Activated naive CD8-positive, alpha-beta T cell (primary cell): ENCODE results near the gene CLBA1.
A peak's percentile ranks its signal among the peaks of the same experiment; 100 is the strongest.

Experiments
- H3K27ac Mint-ChIP-seq: one replicate; pipeline ENCODE4 v1.8.0; 2021; ENCODE audit warnings: mixed read lengths
- H3K27me3 Mint-ChIP-seq: one replicate; pipeline ENCODE4 v1.8.0; 2021; ENCODE audit warnings: mixed read lengths
- H3K36me3 Mint-ChIP-seq: one replicate; pipeline ENCODE4 v1.8.0; 2021; ENCODE audit warnings: mixed read lengths
- H3K4me1 Mint-ChIP-seq: one replicate; pipeline ENCODE4 v1.8.0; 2021; ENCODE audit warnings: low read depth, mixed read lengths
- H3K4me3 Mint-ChIP-seq: one replicate; pipeline ENCODE4 v1.8.0; 2021; ENCODE audit warnings: mild to moderate bottlenecking, mixed read lengths
- H3K9me3 Mint-ChIP-seq: one replicate; pipeline ENCODE4 v1.8.0; 2021; ENCODE audit warnings: low read depth, mixed read lengths

Gene CLBA1

DNA sequence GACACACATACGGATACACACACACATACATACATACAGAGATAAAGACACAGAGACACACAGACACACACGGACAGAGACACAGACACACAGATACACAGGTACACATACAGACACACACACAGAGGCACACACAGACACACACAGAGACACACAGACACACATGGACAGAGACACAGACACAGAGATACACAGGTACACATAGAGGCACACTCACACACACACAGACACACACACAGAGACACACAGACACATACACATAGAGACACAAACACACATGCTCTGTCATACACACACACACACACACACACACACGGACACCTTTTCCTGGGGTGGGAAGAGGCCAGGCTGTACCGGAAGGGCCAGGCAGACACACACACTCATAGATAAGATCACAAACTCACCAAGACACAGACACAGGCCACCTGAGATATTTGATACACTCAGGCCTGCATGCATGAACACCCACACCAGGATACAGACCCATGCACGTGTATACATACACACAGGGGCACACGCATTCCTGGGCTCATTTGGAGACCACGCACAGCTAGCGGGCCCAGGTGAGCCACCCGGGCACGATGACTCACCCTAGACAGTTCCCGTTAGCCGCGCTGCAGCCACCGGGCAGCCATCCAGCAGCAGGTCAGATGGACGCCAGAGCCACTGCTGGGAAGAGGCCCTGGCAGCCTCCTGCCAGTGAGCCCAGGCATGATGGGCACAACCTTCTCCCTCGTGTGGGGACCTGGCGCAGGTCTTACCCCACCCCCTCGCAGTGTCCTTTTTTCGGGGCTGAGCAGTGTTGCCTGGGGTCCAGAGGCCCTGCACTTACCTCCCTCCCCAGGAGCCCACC, 5.6 kb upstream of the CLBA1 start:
- H3K4me1 Mint-ChIP-seq: peaks cover 7% of the 10 kb centered on the region
- H3K9me3 Mint-ChIP-seq: no peaks in the 10 kb centered on the region
- H3K4me3 Mint-ChIP-seq: peak overlapping the region; percentile 48
- H3K27me3 Mint-ChIP-seq: peaks cover 3% of the 10 kb centered on the region
- H3K36me3 Mint-ChIP-seq: no peaks in the 10 kb centered on the region
- H3K27ac Mint-ChIP-seq: no peak overlapping the region

DNA sequence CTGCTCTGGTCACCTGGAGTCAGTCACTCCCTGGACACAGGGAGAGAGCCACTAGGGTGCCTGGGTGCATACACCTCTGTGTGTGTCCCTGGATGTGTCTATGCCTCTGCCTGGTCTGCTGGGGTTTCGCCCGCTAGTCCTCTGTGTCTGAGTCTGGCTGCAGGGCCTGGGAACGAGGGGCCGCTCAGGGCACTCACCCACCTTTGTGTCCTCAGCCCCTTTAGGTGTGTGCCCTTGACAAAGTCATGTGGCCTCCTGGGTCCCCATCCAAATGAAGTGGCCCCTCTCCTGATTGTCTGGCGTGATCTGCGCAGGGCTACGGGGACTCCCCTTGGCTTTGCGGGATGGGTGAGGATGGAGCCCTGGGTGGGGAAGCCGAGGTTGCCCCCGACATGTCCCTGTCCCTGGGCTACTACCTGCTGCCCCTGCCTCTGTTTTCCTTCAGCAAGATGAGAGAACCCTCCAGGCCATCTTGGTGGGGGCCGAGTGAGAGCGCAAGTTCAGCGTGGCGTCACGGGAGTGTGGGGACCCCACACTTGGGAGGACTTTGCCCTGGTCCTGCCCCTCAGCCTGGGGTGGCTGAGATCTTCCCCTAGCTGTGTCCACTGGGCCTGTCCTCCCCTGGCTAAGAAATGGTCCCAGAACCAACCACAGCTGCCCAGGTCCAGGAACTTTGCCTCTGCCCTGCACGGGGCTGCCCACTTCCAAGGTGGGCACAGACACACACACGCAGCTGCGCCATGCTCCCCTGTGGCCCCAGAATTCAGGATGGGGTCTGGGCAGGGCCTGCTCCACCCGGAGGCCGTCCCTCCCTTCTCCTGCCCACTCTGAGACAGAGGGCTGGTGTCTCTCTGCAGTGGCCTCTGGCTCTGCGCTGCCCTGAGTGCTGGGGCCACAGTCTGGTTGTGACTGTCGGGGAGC, 4.7 kb upstream of the CLBA1 start:
- Mint-ChIP-seq H3K4me1 (peaks cover 7% of the 10 kb centered on the region), H3K9me3 (no peaks in the 10 kb centered on the region), H3K36me3 (no peaks in the 10 kb centered on the region), H3K27me3 (peaks cover 3% of the 10 kb centered on the region), H3K4me3 (no peak overlapping the region), H3K27ac (no peak overlapping the region)

DNA sequence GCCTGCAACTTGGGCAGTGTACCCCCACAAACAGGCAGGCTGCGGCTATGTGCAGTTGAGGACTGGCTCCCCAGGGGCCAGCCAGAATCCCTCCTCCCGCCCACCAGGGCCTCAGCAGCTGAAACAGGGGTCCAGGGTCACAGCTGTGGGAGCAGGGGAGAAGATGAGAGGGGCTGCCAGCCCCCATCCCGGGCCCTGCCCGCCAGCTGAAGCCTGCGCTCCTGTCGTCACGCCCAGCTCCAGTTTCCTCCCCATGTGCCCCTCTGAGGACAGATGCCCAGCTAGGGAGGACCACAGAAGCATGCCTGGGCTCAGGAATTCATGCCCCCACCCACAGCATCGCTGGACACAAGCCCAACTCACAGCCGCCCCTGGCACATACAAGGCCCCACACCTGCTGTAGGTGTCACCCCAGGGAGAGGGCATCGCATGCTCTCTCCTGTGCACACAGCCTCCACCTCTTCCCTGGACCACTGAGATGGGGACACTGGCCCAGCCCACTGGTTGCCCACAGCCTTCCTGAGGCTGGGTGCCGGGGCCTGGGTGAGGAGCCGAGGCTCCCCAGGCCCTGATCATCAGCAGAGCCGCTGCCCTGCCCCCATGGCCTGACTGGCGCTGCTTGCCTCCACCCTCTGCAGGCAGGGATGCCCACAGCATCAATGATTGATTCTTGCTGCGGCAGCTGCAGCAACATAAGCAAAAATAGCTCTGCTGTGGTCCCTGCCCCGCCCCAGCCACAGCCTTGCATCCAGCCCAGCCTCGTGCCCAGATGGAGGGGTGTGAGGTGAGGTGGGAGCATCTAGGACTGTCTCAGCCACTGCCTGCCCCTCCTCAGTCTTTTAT, 3.7 kb upstream of the CLBA1 start:
- peaks cover 4% of the 10 kb centered on the region for H3K4me1 Mint-ChIP-seq
- no peaks in the 10 kb centered on the region for H3K9me3 Mint-ChIP-seq
- H3K36me3 Mint-ChIP-seq: no peaks in the 10 kb centered on the region
- no peak overlapping the region for H3K27ac Mint-ChIP-seq
- H3K27me3 Mint-ChIP-seq: no peaks in the 10 kb centered on the region
- H3K4me3 Mint-ChIP-seq: no peak overlapping the region

DNA sequence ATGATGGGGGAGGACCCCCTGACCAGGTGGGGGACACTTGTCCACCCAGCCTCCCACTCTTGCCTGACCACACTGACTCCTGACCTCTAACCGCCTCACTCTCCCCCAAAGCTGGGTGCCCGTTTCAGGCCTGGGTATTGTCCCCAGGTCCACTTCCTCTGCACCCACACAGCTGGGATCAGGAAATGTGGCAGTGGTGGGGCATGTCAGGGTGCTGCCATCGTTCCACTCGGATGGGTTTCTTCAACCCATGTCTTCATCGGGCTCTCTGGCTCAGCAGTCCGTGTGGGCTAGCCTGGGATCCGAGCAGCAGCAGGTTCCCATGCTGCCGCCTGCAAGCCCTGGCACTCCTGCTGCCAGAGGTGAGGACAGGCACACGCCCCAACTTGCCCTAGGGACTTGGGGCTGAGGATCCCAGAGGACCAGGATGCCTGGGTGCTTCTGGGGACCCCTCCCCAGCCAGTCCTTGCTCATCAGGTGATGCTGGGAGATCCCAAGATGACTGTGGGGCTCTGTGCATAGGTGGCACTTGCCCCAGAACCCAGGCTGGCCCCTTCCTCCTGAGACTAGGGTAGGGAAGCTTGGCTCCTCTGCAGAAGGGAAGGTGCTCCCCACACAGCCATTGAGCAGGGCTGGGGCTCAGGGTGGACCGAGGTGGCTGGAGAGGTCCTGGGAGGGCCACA, 2.9 kb upstream of the CLBA1 start:
- Mint-ChIP-seq H3K27me3 (no peaks in the 10 kb centered on the region), H3K9me3 (no peaks in the 10 kb centered on the region)

DNA sequence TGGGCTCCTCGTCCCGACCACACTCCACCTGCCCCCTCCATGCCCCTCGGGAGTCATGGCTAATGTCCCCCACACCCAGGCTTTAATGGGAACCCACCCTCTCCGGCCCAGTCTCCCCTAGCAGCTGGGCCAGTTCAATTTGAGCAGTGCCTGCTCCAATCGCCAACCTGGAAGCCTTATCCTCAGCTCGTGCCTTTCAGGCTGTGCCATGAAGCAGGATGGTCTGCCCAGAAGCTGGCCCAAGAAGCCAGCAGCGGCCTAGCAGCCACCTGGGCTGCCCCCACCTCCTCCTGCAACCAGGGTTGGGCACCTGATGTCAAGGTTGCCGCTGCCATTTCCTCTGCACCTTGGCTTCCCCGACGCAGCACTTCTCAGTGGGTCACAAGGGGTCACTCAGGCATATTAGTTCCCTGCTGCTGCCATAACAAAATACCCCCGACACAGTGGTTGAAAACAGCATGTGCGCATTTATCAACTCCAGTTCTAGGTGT, 2.3 kb upstream of the CLBA1 start:
- no peak overlapping the region for H3K27ac Mint-ChIP-seq
- H3K27me3 Mint-ChIP-seq: no peaks in the 10 kb centered on the region
- H3K36me3 Mint-ChIP-seq: no peaks in the 10 kb centered on the region
- no peak overlapping the region for H3K4me3 Mint-ChIP-seq
- no peaks in the 10 kb centered on the region for H3K9me3 Mint-ChIP-seq
- peaks cover 4% of the 10 kb centered on the region for H3K4me1 Mint-ChIP-seq

More for the DNA sequence above, 2.9 kb upstream of the CLBA1 start:
- Mint-ChIP-seq H3K27ac (no peak overlapping the region), H3K4me1 (peaks cover 5% of the 10 kb centered on the region), H3K4me3 (no peak overlapping the region), H3K36me3 (no peaks in the 10 kb centered on the region)

DNA sequence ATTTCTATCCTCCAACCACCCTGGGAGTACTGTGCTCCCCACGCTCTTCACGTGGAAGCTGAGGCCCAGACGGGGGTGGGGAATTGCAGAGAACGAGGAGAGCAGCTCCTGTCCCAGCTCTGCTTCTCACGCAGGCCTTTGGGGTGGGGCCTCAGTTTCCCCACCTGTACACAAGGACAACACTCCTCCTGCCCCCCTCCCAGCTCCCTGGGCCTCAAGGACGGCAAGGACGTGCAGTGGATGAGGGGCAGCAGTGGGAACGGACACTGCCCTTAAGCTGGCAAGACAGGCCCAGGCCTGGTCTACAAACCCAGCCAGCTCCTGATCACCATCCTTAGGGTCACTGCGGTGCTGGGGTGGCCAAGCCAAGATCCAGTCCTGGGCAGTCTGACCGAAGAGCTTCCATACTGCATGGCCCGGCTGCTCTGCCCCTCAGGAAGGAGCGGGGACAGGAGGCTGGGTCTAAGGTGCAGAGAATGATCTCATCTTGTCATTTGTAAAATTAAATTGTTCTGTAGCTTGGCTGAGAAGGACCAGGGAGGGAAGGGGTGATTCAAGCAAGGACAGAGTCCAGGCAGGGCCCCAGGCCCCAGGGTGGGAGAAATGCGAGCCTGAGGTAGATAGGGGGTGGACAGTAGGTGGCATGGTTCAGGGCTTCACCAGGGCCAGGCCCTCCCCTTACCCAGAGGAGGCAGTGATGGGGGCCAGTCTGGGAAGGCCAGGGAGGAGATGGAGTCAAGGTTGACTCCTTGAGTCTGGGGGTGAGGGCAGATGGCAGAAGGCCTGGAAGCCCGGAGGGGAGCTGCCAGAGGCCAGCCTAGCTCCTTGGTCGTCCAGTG, 1.3 kb upstream of the CLBA1 start:
- no peaks in the 10 kb centered on the region for H3K27me3 Mint-ChIP-seq
- no peak overlapping the region for H3K27ac Mint-ChIP-seq
- peaks cover 4% of the 10 kb centered on the region for H3K4me1 Mint-ChIP-seq
- H3K36me3 Mint-ChIP-seq: no peaks in the 10 kb centered on the region
- H3K9me3 Mint-ChIP-seq: no peaks in the 10 kb centered on the region
- H3K4me3 Mint-ChIP-seq: peak overlapping the region; percentile 77

DNA sequence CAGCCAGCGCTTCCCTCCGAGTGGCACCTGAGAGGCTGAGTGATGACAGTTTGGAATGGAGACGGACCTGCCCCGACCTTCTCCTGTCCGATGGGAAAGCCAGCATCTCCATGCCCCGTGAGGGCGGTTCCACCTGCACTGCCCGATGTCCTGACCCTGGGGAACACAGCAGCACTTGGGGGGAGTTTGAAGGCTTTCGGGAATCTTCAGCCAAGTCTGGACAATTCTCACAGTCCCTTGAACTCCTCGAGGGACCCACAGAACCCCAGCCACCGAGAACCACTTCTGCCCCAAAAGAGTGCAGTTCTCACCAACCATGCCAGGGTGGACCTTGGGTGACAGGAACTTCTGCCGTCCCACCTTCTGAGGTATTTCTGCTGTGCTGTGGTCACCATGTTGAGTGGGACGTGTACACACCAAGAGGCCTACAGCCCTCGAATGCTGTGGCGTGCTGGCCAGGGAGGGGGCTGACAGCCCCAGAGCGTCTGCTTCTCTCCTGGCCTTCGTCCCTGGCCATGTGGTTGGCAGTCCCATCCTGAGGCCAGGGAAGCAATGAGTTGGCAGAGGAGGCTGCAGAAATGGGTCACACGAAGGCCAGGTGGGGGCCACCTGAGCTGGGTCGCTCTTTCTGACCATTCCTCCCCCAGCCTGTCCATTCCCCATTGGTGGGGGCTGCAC, 1.0 kb downstream of the CLBA1 start:
- H3K4me1 Mint-ChIP-seq: peaks cover 4% of the 10 kb centered on the region
- no peaks in the 10 kb centered on the region for H3K27me3 Mint-ChIP-seq
- no peak overlapping the region for H3K27ac Mint-ChIP-seq
- no peaks in the 10 kb centered on the region for H3K9me3 Mint-ChIP-seq
- H3K36me3 Mint-ChIP-seq: no peaks in the 10 kb centered on the region
- H3K4me3 Mint-ChIP-seq: peak overlapping the region; percentile 72

DNA sequence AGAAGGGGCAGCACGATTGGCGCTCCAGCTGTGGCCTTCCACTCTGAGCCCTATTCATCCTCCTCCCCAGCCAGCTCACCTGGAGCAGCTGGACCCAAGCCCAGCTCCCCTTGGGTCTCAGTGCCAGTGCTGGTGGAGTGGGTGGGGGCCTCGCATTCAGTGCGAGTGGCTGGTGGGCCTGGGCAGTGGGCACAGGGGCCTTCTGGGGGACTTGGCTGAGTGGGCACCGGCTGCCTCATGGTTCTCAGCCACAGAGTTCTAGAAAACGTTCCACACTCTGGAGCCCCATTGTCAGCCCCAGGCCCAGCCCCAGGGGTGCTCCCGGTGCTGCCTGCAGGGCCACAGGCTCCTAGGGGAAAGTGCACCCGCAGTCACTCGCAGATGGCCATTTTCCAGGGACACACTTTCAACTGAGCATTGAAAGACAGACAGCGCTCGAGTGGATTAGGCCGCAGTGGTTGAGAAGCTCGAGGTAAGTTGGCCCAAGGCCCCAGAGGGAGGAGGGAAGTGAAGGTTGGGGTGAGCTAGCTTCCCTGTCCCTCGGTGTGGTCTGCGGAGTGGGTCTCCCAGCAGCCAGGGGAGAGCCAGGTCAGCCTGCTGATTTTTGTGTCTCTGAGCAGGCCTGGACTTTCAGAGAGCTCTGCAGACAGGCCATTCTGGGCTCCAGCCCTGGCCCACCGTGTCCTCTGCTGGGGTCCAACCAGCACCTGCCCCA, 3.8 kb downstream of the CLBA1 start:
- Mint-ChIP-seq H3K27me3 (no peaks in the 10 kb centered on the region), H3K27ac (no peak overlapping the region), H3K36me3 (no peaks in the 10 kb centered on the region), H3K4me1 (peaks cover 3% of the 10 kb centered on the region), H3K9me3 (no peaks in the 10 kb centered on the region), H3K4me3 (no peak overlapping the region)

DNA sequence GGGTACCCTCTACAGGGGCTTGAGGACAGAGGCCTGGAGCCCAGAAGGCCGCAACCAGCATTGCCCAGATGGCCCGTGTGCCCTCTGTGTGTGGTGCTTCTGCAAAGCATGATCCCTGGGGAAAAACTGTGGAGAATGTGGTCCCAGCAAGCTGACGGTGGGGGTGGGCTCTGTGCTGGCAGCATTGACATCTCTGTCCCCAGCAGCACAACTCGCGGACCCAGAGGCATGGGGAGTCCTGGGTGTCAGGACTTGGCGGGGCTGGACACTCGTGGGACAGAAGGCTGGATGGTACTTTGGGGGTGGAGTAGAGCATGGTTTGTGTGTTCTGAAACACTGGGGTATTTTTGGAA, 4.3 kb downstream of the CLBA1 start:
- Mint-ChIP-seq H3K27me3 (no peaks in the 10 kb centered on the region), H3K27ac (no peak overlapping the region), H3K36me3 (no peaks in the 10 kb centered on the region), H3K4me3 (no peak overlapping the region), H3K4me1 (peaks cover 2% of the 10 kb centered on the region), H3K9me3 (no peaks in the 10 kb centered on the region)

DNA sequence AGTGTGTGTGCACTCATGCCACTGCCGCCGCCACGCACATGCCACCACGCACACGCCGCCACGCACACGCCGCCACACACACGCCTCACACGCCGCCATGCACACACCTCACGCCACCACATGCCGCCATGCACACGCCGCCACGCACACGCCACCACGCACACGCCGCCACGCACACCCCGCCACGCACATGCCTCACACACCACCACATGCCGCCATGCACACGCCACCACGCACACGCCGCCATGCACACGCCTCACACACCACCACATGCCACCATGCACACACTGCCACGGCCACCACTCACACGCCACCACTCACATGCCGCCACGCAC, 6.3 kb downstream of the CLBA1 start:
- Mint-ChIP-seq H3K4me3 (no peak overlapping the region), H3K9me3 (no peaks in the 10 kb centered on the region), H3K27ac (no peak overlapping the region), H3K36me3 (no peaks in the 10 kb centered on the region), H3K4me1 (peaks cover 2% of the 10 kb centered on the region), H3K27me3 (no peaks in the 10 kb centered on the region)

DNA sequence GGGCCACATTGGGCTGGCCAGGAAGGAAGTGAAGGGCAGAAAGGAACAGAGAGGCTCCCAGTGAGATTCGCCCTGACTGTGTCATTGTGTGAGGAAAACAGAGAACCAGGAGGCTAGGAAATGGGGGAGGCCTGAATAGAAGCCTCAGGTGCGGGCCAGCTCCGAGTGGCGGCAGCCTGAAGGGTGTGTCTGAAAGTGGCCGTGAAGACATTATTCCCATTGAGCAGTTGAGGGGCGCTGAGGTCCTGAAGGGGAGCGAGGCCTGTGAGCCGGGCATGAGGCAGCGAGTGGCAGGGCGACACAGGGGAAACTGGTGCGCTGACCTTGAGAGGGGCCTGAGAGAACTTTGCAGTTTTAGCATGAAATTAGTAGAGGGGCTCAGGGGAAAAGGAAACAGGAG, 6.9 kb downstream of the CLBA1 start:
- Mint-ChIP-seq H3K36me3 (no peaks in the 10 kb centered on the region), H3K9me3 (no peaks in the 10 kb centered on the region), H3K27me3 (no peaks in the 10 kb centered on the region), H3K4me1 (no peaks in the 10 kb centered on the region), H3K4me3 (no peak overlapping the region), H3K27ac (no peak overlapping the region)

DNA sequence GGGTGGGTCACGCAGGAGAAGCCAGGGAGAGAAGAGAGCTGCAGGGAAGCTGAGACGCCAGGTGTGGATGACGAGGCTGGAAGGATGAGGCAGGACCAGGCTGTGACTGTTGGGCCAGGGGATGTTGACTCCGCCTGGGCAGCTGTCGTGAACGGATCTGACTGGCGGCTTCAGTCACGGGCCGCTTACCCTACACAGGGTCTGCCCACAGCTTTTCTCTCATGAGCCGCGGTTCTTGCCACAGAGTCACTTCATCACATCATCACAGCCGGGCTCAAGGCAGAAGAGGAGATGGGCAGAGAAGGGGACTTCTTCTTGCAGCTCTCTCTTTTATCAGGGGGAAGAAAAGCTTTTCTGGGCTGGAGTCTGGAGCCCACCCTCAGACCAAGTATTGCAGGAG, 7.7 kb downstream of the CLBA1 start:
- H3K4me1 Mint-ChIP-seq: no peaks in the 10 kb centered on the region
- H3K4me3 Mint-ChIP-seq: no peak overlapping the region
- no peaks in the 10 kb centered on the region for H3K27me3 Mint-ChIP-seq
- H3K27ac Mint-ChIP-seq: no peak overlapping the region
- H3K36me3 Mint-ChIP-seq: no peaks in the 10 kb centered on the region
- H3K9me3 Mint-ChIP-seq: no peaks in the 10 kb centered on the region
